ENCODE data around the gene NFKBIZ. TPM values are rescaled to one million over a fixed set of nuclear protein-coding genes. Genes with fewer than 3 reads are reported as not detected.
A peak's percentile ranks its signal among the peaks of the same experiment; 100 is the strongest.

NFKBIZ gene
- total and polyA plus RNA-seq, 2 donors (not counting 1 experiment from before 2014, with no cell fraction given), result 14.7 to 38.8 TPM

GRCh38 chr3:101816215-101817149 is 32.8 kb upstream of the NFKBIZ start:
- TF ChIP-seq CTCF (conservative IDR thresholded peaks at IDR 0.05 in 1 of 2, IDR thresholded peaks at IDR 0.05 in 1 of 2; ENCODE audit: low read depth in 1 of 2, low read length in 2 of 2) (no peak), EZH2 (IDR thresholded peaks at IDR 0.05; ENCODE audit: low read length, missing control alignments) (no peak)
- no peaks in the 10 kb centered on the region for H3K9me3 ChIP-seq (ENCODE audit: control insufficient read depth, insufficient read depth, low read depth, low read length)
- DNase-seq (ENCODE audit: low read depth in 2 of 2), result peak in 1 of 2 donors; percentile 42
- H3K4me1 ChIP-seq (ENCODE audit: control insufficient read depth, extremely low read depth, insufficient read depth, low read length), result no peaks in the 10 kb centered on the region
- H2AFZ ChIP-seq (ENCODE audit: low read length), result no peak overlapping the region
- no peak overlapping the region for H3K4me3 ChIP-seq (replicated peaks in 1 of 4; ENCODE audit: control extremely low read depth in 1 of 4, insufficient read depth in 1 of 4, low read depth in 3 of 4, low read length in 4 of 4)
- H4K20me1 ChIP-seq (ENCODE audit: control insufficient read depth, extremely low read depth, insufficient read depth, low read length), result no peaks in the 10 kb centered on the region
- peaks cover 2% of the 10 kb centered on the region for H3K36me3 ChIP-seq (ENCODE audit: control insufficient read depth, insufficient read depth, low read length)
- no peak overlapping the region for H3K9ac ChIP-seq (ENCODE audit: insufficient read depth, low read length)
- no peaks in the 10 kb centered on the region for H3K27me3 ChIP-seq (ENCODE audit: control insufficient read depth, insufficient read depth, low read length)
- H3K79me2 ChIP-seq (ENCODE audit: control insufficient read depth, insufficient read depth, low read length), result no peaks in the 10 kb centered on the region
- H3K4me2 ChIP-seq (ENCODE audit: extremely low read depth, insufficient read depth, low read length), result no peak overlapping the region
- H3K27ac ChIP-seq (ENCODE audit: insufficient read depth, low read length), result no peak overlapping the region

- no peaks in the 10 kb centered on the region for H3K4me1 ChIP-seq (ENCODE audit: control insufficient read depth, extremely low read depth, insufficient read depth, low read length)
- H3K9ac ChIP-seq (ENCODE audit: insufficient read depth, low read length), result no peak overlapping the region
- H3K27me3 ChIP-seq (ENCODE audit: control insufficient read depth, insufficient read depth, low read length), result no peaks in the 10 kb centered on the region
- no peaks in the 10 kb centered on the region for H4K20me1 ChIP-seq (ENCODE audit: control insufficient read depth, extremely low read depth, insufficient read depth, low read length)
- no peak overlapping the region for H2AFZ ChIP-seq (ENCODE audit: low read length)
- H3K4me3 ChIP-seq (replicated peaks in 1 of 4; ENCODE audit: control extremely low read depth in 1 of 4, insufficient read depth in 1 of 4, low read depth in 3 of 4, low read length in 4 of 4), result no peak overlapping the region
- H3K9me3 ChIP-seq (ENCODE audit: control insufficient read depth, insufficient read depth, low read depth, low read length), result no peaks in the 10 kb centered on the region
- no peak for TF ChIP-seq CTCF (conservative IDR thresholded peaks at IDR 0.05 in 1 of 2, IDR thresholded peaks at IDR 0.05 in 1 of 2; ENCODE audit: low read depth in 1 of 2, low read length in 2 of 2)
- TF ChIP-seq EZH2 (IDR thresholded peaks at IDR 0.05; ENCODE audit: low read length, missing control alignments), result no peak
- no peak overlapping the region for H3K27ac ChIP-seq (ENCODE audit: insufficient read depth, low read length)
- H3K4me2 ChIP-seq (ENCODE audit: extremely low read depth, insufficient read depth, low read length), result no peak overlapping the region
- no peak for DNase-seq (ENCODE audit: low read depth in 2 of 2)
- H3K36me3 ChIP-seq (ENCODE audit: control insufficient read depth, insufficient read depth, low read length), result peaks cover 2% of the 10 kb centered on the region
- H3K79me2 ChIP-seq (ENCODE audit: control insufficient read depth, insufficient read depth, low read length), result no peaks in the 10 kb centered on the region
Measured at GRCh38 chr3:101817992-101818391, 31.3 kb upstream of the NFKBIZ start.

- Histone ChIP-seq H3K4me3 (replicated peaks in 1 of 4; ENCODE audit: control extremely low read depth in 1 of 4, insufficient read depth in 1 of 4, low read depth in 3 of 4, low read length in 4 of 4) (no peak overlapping the region), H3K27me3 (ENCODE audit: control insufficient read depth, insufficient read depth, low read length) (no peaks in the 10 kb centered on the region), H3K4me2 (ENCODE audit: extremely low read depth, insufficient read depth, low read length) (no peak overlapping the region), H3K9ac (ENCODE audit: insufficient read depth, low read length) (no peak overlapping the region), H3K36me3 (ENCODE audit: control insufficient read depth, insufficient read depth, low read length) (peaks cover 2% of the 10 kb centered on the region), H2AFZ (ENCODE audit: low read length) (no peak overlapping the region), H3K79me2 (ENCODE audit: control insufficient read depth, insufficient read depth, low read length) (no peaks in the 10 kb centered on the region), H3K4me1 (ENCODE audit: control insufficient read depth, extremely low read depth, insufficient read depth, low read length) (no peaks in the 10 kb centered on the region), H4K20me1 (ENCODE audit: control insufficient read depth, extremely low read depth, insufficient read depth, low read length) (no peaks in the 10 kb centered on the region), H3K27ac (ENCODE audit: insufficient read depth, low read length) (no peak overlapping the region), H3K9me3 (ENCODE audit: control insufficient read depth, insufficient read depth, low read depth, low read length) (no peaks in the 10 kb centered on the region)
- DNase-seq (ENCODE audit: low read depth in 2 of 2), result no peak
- TF ChIP-seq EZH2 (IDR thresholded peaks at IDR 0.05; ENCODE audit: low read length, missing control alignments) (no peak), CTCF (conservative IDR thresholded peaks at IDR 0.05 in 1 of 2, IDR thresholded peaks at IDR 0.05 in 1 of 2; ENCODE audit: low read depth in 1 of 2, low read length in 2 of 2) (no peak)
Measured at GRCh38 chr3:101819649-101820206, 29.6 kb upstream of the NFKBIZ start.
